GM10248 (cell line): Measurements from ENCODE around the gene L3MBTL3.
A peak's percentile ranks its signal among the peaks of the same experiment; 100 is the strongest.
"Not testable (repeated sequence)": the region's sequence is repeated elsewhere in the genome, so short reads cannot be mapped to it uniquely, and the experiment has no call there.

ENCODE experiments used
- CTCF ChIA-PET: fragments of 300-600 bp; sonication (Branson Sonifier 250); formaldehyde crosslinking; extraction: SDS; loops from one replicate; lab custom pipeline; 2021; ENCODE audit warnings: antibody characterized with exemption; lab: Yijun Ruan, JAX
- POLR2A ChIA-PET: fragments of 350-650 bp; sonication (Branson Sonifier 250); formaldehyde crosslinking; extraction: SDS; loops from one replicate; lab custom pipeline; 2020; ENCODE audit warnings: antibody characterized with exemption; lab: Yijun Ruan, JAX
- DNase-seq: peaks from one replicate; pipeline ENCODE4 v3.0.0; 2012; ENCODE audit errors: extremely low spot score
- CTCF ChIP-seq: IDR thresholded peaks from 2 replicates; pipeline ENCODE4 v1.5.1; 2012; ENCODE audit warnings: mild to moderate bottlenecking, low read depth; ENCODE audit errors: extremely low read depth, missing control alignments, control extremely low read depth

Gene L3MBTL3

GRCh38 chr6:130143709-130144108 lies 125.3 kb downstream of the L3MBTL3 start:
- no peak for TF ChIP-seq CTCF
- ChIA-PET POLR2A (no interaction called here), CTCF (interaction anchor here (1.0 to 1.1 kb wide), 2 partner anchors 13 to 16 kb away, joined by 3 read pairs; no protein-coding TSS in a partner anchor)
- no peak for DNase-seq

- ChIA-PET CTCF (interaction anchor here (1.3 kb wide), 1 partner anchor 8 kb away, joined by 3 read pairs; no protein-coding TSS in a partner anchor), POLR2A (no interaction called here)
- no peak for DNase-seq
- TF ChIP-seq CTCF = no peak
Observed at GRCh38 chr6:130147111-130147510, 128.7 kb downstream of the L3MBTL3 start.

- CTCF ChIA-PET = no interaction called here
- no peak for TF ChIP-seq CTCF
- peak; percentile 26 for DNase-seq
- POLR2A ChIA-PET = no interaction called here
Observed at GRCh38 chr6:130148181-130148580, 129.8 kb downstream of the L3MBTL3 start.

GRCh38 chr6:130149016-130149415 lies 130.6 kb downstream of the L3MBTL3 start:
- CTCF ChIA-PET = interaction anchor here (0.8 to 1.8 kb wide), 2 partner anchors 13 to 46 kb away, joined by 3 to 7 read pairs; no protein-coding TSS in a partner anchor
- POLR2A ChIA-PET, DNase-seq: not testable (repeated sequence)

GRCh38 chr6:130150906-130151305 lies 132.5 kb downstream of the L3MBTL3 start:
- no peak for DNase-seq
- TF ChIP-seq CTCF = no peak
- ChIA-PET POLR2A (no interaction called here), CTCF (no interaction called here)

GRCh38 chr6:130152908-130153510 lies 134.6 kb downstream of the L3MBTL3 start:
- no peak for TF ChIP-seq CTCF
- CTCF ChIA-PET = no interaction called here
- POLR2A ChIA-PET = interaction anchor here (0.6 kb wide), 1 partner anchor 38 kb away, joined by 3 read pairs; no protein-coding TSS in a partner anchor
- no peak for DNase-seq

- ChIA-PET POLR2A (no interaction called here), CTCF (no interaction called here)
- TF ChIP-seq CTCF = no peak
- DNase-seq = no peak
Observed at GRCh38 chr6:130156908-130157307, 138.5 kb downstream of the L3MBTL3 start.
